ENCODE results near the gene ABLIM1. TPM values are rescaled to one million over a fixed set of nuclear protein-coding genes. Genes with fewer than 3 reads are reported as not detected.

ABLIM1 gene
- total RNA-seq, 1 experiment from 2014 or later, result 34.0 TPM

- no TSS peak for BruUV-seq (replicated peaks)
- Histone ChIP-seq H3K27me3 (replicated peaks; ENCODE audit: insufficient read depth, low read depth, low read length, poor library complexity) (no peaks in the 10 kb centered on the region), H3K9me3 (ENCODE audit: low read depth, low read length, poor library complexity, severe bottlenecking) (no peaks in the 10 kb centered on the region), H3K4me1 (ENCODE audit: insufficient read depth, low read length, poor library complexity, severe bottlenecking) (no peaks in the 10 kb centered on the region), H3K4me3 (ENCODE audit: low read depth, low read length, poor library complexity, severe bottlenecking) (no peak overlapping the region), H3K27ac (ENCODE audit: low read depth, low read length, poor library complexity, severe bottlenecking) (no peak overlapping the region), H3K36me3 (ENCODE audit: insufficient read depth, low read length, poor library complexity, severe bottlenecking) (no peaks in the 10 kb centered on the region)
- CTCF ChIA-PET, result no interaction called here
- intact Hi-C loops (cut with micrococcal nuclease; ENCODE audit: unreplicated experiment), result no loop called here
- POLR2A ChIA-PET (ENCODE audit: low non-redundant PET), result interaction anchor here (0.7 kb wide), 1 partner anchor 10 kb away, joined by 9 read pairs; no protein-coding TSS in a partner anchor
- DNase-seq (ENCODE audit: low spot score), result peak; percentile 3
- TF ChIP-seq EZH2 (IDR thresholded peaks at IDR 0.05; ENCODE audit: borderline replicate concordance, low read depth, low read length, poor library complexity, severe bottlenecking) (no peak), CTCF (conservative IDR thresholded peaks at IDR 0.05; ENCODE audit: low read depth, low read length) (no peak)
Measured at GRCh38 chr10:114600057-114600456, 58.0 kb downstream of the ABLIM1 start.

GRCh38 chr10:114596793-114597192, 61.3 kb downstream of the ABLIM1 start:
- POLR2A ChIA-PET (ENCODE audit: low non-redundant PET), result no interaction called here
- Histone ChIP-seq H3K27ac (ENCODE audit: low read depth, low read length, poor library complexity, severe bottlenecking) (no peak overlapping the region), H3K4me1 (ENCODE audit: insufficient read depth, low read length, poor library complexity, severe bottlenecking) (no peaks in the 10 kb centered on the region), H3K36me3 (ENCODE audit: insufficient read depth, low read length, poor library complexity, severe bottlenecking) (no peaks in the 10 kb centered on the region), H3K4me3 (ENCODE audit: low read depth, low read length, poor library complexity, severe bottlenecking) (no peak overlapping the region), H3K27me3 (replicated peaks; ENCODE audit: insufficient read depth, low read depth, low read length, poor library complexity) (no peaks in the 10 kb centered on the region), H3K9me3 (ENCODE audit: low read depth, low read length, poor library complexity, severe bottlenecking) (no peaks in the 10 kb centered on the region)
- TF ChIP-seq EZH2 (IDR thresholded peaks at IDR 0.05; ENCODE audit: borderline replicate concordance, low read depth, low read length, poor library complexity, severe bottlenecking) (no peak), CTCF (conservative IDR thresholded peaks at IDR 0.05; ENCODE audit: low read depth, low read length) (no peak)
- no TSS peak for BruUV-seq (replicated peaks)
- DNase-seq (ENCODE audit: low spot score), result no peak
- CTCF ChIA-PET, result no interaction called here
- intact Hi-C loops (cut with micrococcal nuclease; ENCODE audit: unreplicated experiment), result no loop called here

DNA sequence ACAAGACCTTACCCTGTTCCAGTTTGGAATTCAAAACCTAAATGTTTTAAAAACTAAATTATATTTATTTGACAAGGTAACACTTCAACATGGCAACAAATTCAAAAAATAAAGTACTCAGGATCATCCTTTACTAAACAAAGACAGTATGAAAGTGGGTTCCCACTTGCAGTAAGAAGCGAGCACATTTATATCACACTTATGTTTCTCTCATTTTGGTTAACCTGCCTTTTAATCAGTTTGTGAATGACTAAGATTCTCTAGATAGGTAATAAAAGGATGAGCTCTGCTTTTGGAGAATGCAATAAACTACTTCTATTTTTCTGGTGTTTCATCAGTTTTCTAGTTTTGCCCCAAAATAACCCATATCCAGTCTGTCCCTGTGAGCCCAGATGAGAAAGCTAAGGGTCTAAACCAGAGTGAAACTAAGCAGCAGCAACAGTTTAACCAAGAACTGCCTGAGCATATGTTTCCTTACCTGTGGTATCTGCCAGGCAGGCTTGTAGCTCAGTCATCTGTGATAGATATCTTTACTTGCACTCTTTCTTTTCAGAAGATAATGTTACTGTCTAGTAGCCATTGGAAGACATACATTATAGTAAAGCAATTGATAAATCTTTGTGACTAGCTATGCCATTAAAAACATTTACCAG, 64.1 kb downstream of the ABLIM1 start:
- no peaks in the 10 kb centered on the region for H3K4me1 ChIP-seq (ENCODE audit: insufficient read depth, low read length, poor library complexity, severe bottlenecking)
- ChIA-PET POLR2A (ENCODE audit: low non-redundant PET) (no interaction called here), CTCF (interaction anchor here (0.6 kb wide), 1 partner anchor 114 kb away, joined by 3 read pairs; no protein-coding TSS in a partner anchor)
- no peak overlapping the region for H3K27ac ChIP-seq (ENCODE audit: low read depth, low read length, poor library complexity, severe bottlenecking)
- H3K27me3 ChIP-seq (replicated peaks; ENCODE audit: insufficient read depth, low read depth, low read length, poor library complexity), result no peaks in the 10 kb centered on the region
- TF ChIP-seq CTCF (conservative IDR thresholded peaks at IDR 0.05; ENCODE audit: low read depth, low read length) (no peak), EZH2 (IDR thresholded peaks at IDR 0.05; ENCODE audit: borderline replicate concordance, low read depth, low read length, poor library complexity, severe bottlenecking) (no peak)
- no peaks in the 10 kb centered on the region for H3K36me3 ChIP-seq (ENCODE audit: insufficient read depth, low read length, poor library complexity, severe bottlenecking)
- intact Hi-C loops (cut with micrococcal nuclease; ENCODE audit: unreplicated experiment), result no loop called here
- H3K4me3 ChIP-seq (ENCODE audit: low read depth, low read length, poor library complexity, severe bottlenecking), result no peak overlapping the region
- DNase-seq (ENCODE audit: low spot score), result no peak
- no peaks in the 10 kb centered on the region for H3K9me3 ChIP-seq (ENCODE audit: low read depth, low read length, poor library complexity, severe bottlenecking)
- BruUV-seq (replicated peaks), result no TSS peak
